ENCODE measurements around the gene TP53TG5.

DNA sequence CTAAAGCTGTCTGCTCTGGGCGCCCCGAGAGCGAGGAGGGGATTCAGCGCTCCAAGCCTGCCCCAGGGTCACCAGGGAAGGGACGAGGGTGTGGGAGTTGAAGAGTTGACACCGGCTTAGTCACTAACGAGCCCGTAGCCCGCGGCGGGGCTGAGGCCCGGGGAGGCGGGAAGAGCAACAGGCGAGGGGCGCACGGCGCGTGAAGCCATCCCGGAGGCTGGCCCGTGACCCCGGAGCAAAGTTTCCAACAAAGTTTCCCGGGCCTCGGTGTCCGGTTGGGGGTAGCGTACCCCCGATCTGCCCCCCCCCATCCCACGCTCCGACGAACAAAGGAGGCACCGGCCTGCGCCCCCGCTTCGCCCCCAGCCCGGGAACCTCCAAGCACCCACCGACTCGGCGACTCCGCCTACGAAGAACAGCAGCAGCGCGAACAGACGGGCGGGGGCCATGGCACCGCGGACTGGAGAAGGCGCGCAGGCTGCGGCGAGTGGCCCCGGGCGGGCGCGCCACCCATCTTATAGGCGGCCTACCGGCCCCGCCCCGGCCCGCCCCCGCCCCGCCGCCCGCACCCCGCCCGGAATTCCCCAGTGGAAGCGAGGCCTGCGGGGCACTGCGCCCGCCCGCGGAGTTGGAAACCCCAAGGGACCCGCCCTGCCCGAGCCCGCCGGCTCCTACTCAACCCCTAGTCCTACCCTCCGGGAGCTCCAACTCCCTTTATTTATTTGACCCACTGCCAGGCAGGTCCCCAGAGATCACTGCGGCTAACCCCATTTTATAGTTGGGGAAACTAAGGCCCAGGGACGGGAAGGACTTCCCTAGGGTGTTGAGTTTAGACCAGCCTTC lies 30.0 kb downstream of the TP53TG5 start, which contains the start of gene SDC4:
- TF ChIP-seq, protein P1, sequence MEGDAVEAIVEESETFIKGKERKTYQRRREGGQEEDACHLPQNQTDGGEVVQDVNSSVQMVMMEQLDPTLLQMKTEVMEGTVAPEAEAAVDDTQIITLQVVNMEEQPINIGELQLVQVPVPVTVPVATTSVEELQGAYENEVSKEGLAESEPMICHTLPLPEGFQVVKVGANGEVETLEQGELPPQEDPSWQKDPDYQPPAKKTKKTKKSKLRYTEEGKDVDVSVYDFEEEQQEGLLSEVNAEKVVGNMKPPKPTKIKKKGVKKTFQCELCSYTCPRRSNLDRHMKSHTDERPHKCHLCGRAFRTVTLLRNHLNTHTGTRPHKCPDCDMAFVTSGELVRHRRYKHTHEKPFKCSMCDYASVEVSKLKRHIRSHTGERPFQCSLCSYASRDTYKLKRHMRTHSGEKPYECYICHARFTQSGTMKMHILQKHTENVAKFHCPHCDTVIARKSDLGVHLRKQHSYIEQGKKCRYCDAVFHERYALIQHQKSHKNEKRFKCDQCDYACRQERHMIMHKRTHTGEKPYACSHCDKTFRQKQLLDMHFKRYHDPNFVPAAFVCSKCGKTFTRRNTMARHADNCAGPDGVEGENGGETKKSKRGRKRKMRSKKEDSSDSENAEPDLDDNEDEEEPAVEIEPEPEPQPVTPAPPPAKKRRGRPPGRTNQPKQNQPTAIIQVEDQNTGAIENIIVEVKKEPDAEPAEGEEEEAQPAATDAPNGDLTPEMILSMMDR (IDR thresholded peaks at IDR 0.05), result no peak
- TF ChIP-seq TEAD4 (CRISPR knock-in tag; IDR thresholded peaks at IDR 0.05) (no peak), ZNF671 (CRISPR knock-in tag; IDR thresholded peaks at IDR 0.05) (no peak), MYBL2 (CRISPR knock-in tag; IDR thresholded peaks at IDR 0.05) (no peak), ZNF416 (CRISPR knock-in tag; IDR thresholded peaks at IDR 0.05) (no peak), GRHL2 (CRISPR knock-in tag; IDR thresholded peaks at IDR 0.05; ENCODE audit: insufficient replicate concordance, severe bottlenecking) (no peak)
- TF ChIP-seq, protein P2, sequence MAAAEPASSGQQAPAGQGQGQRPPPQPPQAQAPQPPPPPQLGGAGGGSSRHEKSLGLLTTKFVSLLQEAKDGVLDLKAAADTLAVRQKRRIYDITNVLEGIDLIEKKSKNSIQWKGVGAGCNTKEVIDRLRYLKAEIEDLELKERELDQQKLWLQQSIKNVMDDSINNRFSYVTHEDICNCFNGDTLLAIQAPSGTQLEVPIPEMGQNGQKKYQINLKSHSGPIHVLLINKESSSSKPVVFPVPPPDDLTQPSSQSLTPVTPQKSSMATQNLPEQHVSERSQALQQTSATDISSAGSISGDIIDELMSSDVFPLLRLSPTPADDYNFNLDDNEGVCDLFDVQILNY (CRISPR knock-in tag; IDR thresholded peaks at IDR 0.05), result no peak; the same call in 1 of the 2 replicates
- TF ChIP-seq, protein P3, sequence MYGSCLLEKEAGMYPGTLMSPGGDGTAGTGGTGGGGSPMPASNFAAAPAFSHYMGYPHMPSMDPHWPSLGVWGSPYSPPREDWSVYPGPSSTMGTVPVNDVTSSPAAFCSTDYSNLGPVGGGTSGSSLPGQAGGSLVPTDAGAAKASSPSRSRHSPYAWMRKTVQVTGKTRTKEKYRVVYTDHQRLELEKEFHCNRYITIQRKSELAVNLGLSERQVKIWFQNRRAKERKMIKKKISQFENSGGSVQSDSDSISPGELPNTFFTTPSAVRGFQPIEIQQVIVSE (CRISPR knock-in tag; IDR thresholded peaks at IDR 0.05; ENCODE audit: borderline replicate concordance), result no peak
- TF ChIP-seq, protein P4, sequence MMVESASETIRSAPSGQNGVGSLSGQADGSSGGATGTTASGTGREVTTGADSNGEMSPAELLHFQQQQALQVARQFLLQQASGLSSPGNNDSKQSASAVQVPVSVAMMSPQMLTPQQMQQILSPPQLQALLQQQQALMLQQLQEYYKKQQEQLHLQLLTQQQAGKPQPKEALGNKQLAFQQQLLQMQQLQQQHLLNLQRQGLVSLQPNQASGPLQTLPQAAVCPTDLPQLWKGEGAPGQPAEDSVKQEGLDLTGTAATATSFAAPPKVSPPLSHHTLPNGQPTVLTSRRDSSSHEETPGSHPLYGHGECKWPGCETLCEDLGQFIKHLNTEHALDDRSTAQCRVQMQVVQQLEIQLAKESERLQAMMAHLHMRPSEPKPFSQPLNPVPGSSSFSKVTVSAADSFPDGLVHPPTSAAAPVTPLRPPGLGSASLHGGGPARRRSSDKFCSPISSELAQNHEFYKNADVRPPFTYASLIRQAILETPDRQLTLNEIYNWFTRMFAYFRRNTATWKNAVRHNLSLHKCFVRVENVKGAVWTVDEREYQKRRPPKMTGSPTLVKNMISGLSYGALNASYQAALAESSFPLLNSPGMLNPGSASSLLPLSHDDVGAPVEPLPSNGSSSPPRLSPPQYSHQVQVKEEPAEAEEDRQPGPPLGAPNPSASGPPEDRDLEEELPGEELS (CRISPR knock-in tag; IDR thresholded peaks at IDR 0.05), result peak; percentile 44; the same call in 1 of the 2 replicates
